GM23338 (cell line): ENCODE results near the gene MLC1. TPM values are rescaled to one million over a fixed set of nuclear protein-coding genes. Genes with fewer than 3 reads are reported as not detected.
A peak's percentile ranks its signal among the peaks of the same experiment; 100 is the strongest.

ENCODE experiments used
- ATAC-seq: fragments of 200-7000 bp; cut with Tn5 transposase; 3 replicates; pipeline ENCODE4 v1.9.1; 2020
- DNase-seq: peaks from one replicate; pipeline ENCODE4 v3.0.0-alpha.2; 2015; ENCODE audit warnings: low spot score
- H2AFZ ChIP-seq: fragments of 200-600 bp; sonication (generic); 2 replicates; pipeline ENCODE4 v1.8.0; 2016; ENCODE audit warnings: antibody characterized with exemption, mild to moderate bottlenecking, moderate library complexity
- H3F3A ChIP-seq: fragments of 200-600 bp; sonication (generic); replicated peaks from 2 replicates; pipeline ENCODE4 v1.8.0; 2017; ENCODE audit warnings: antibody characterized with exemption, mixed run types, low read depth
- H3K27ac ChIP-seq: fragments of 200-600 bp; sonication (generic); 2 replicates; pipeline ENCODE4 v1.6.1; 2016; ENCODE audit warnings: low read depth
- H3K27me3 ChIP-seq: fragments of 200-600 bp; sonication (generic); 2 replicates; pipeline ENCODE4 v1.8.0; 2016; ENCODE audit warnings: mild to moderate bottlenecking, mixed run types, moderate library complexity; ENCODE audit not compliant: insufficient read depth
- H3K36me3 ChIP-seq: fragments of 200-600 bp; sonication (generic); 2 replicates; pipeline ENCODE4 v1.8.0; 2016; ENCODE audit warnings: mild to moderate bottlenecking; ENCODE audit not compliant: insufficient read depth
- H3K4me1 ChIP-seq: fragments of 200-600 bp; sonication (generic); 2 replicates; pipeline ENCODE4 v1.8.0; 2016; ENCODE audit warnings: mild to moderate bottlenecking, moderate library complexity; ENCODE audit not compliant: insufficient read depth
- H3K4me2 ChIP-seq: fragments of 200-600 bp; sonication (generic); 2 replicates; pipeline ENCODE4 v1.7.1; 2017; ENCODE audit warnings: mixed run types
- H3K4me3 ChIP-seq: fragments of 200-600 bp; sonication (generic); 2 replicates; pipeline ENCODE4 v1.6.1; 2016; ENCODE audit warnings: mixed run types
- H3K79me2 ChIP-seq: fragments of 200-600 bp; sonication (generic); replicated peaks from 2 replicates; pipeline ENCODE4 v1.8.0; 2017; ENCODE audit warnings: mild to moderate bottlenecking; ENCODE audit not compliant: insufficient read depth
- H3K9me2 ChIP-seq: fragments of 200-600 bp; sonication (generic); 2 replicates; pipeline ENCODE4 v1.8.0; 2017; ENCODE audit not compliant: insufficient read depth
- H4K20me1 ChIP-seq: fragments of 200-600 bp; sonication (generic); replicated peaks from 2 replicates; pipeline ENCODE4 v1.8.0; 2017; ENCODE audit warnings: mild to moderate bottlenecking; ENCODE audit not compliant: insufficient read depth
- H3K27ac Mint-ChIP-seq: 2 replicates; pipeline ENCODE4 v1.8.0; 2020; ENCODE audit warnings: inconsistent platforms, mild to moderate bottlenecking, moderate library complexity, mixed read lengths
- H3K27me3 Mint-ChIP-seq: 3 replicates; pipeline ENCODE4 v1.8.0; 2022; ENCODE audit warnings: low read depth, mild to moderate bottlenecking, moderate library complexity, mixed read lengths, inconsistent platforms; ENCODE audit not compliant: insufficient read depth, poor library complexity
- H3K36me3 Mint-ChIP-seq: 3 replicates; pipeline ENCODE4 v1.8.0; 2021; ENCODE audit warnings: low read depth, mild to moderate bottlenecking, inconsistent platforms, moderate library complexity, mixed read lengths
- H3K4me1 Mint-ChIP-seq: 3 replicates; pipeline ENCODE4 v1.8.0; 2020; ENCODE audit warnings: mild to moderate bottlenecking, inconsistent platforms, mixed read lengths
- H3K4me3 Mint-ChIP-seq: 3 replicates; pipeline ENCODE4 v1.8.0; 2021; ENCODE audit warnings: moderate library complexity, mild to moderate bottlenecking, inconsistent platforms, mixed read lengths
- H3K9me3 Mint-ChIP-seq: 3 replicates; pipeline ENCODE4 v1.8.0; 2020; ENCODE audit warnings: moderate library complexity, mild to moderate bottlenecking, inconsistent platforms, mixed read lengths
- CREB1 ChIP-seq: fragments of 250-450 bp; sonication (Bioruptor Pico); IDR thresholded peaks from 2 replicates; pipeline ENCODE4 v1.5.0; 2020; ENCODE audit warnings: low read depth, mild to moderate bottlenecking, moderate library complexity
- CTCF ChIP-seq, 2 experiments: fragments of 200-600 bp in 1 of 2; sonication (generic) in 1 of 2; conservative IDR thresholded peaks; 2 replicates each; pipeline versions ENCODE4 v1.5.1 to v1.6.1; 2016 to 2017; ENCODE audit warnings: antibody characterized with exemption in 2 of 2, low read depth in 2 of 2, mild to moderate bottlenecking in 2 of 2, moderate library complexity in 1 of 2
- ETS1 ChIP-seq: IDR thresholded peaks from 2 replicates; pipeline ENCODE4 v1.6.1; 2016; ENCODE audit warnings: antibody characterized with exemption
- EZH2 ChIP-seq: fragments of 200-600 bp; sonication (generic); IDR thresholded peaks from one replicate; pipeline ENCODE4 v1.8.0; 2017; ENCODE audit warnings: antibody characterized with exemption, mild to moderate bottlenecking, low read depth; ENCODE audit not compliant: unreplicated experiment
- EZH2phosphoT487 ChIP-seq: fragments of 200-600 bp; sonication (generic); IDR thresholded peaks from one replicate; pipeline ENCODE4 v1.8.1; 2018; ENCODE audit warnings: antibody characterized with exemption; ENCODE audit not compliant: unreplicated experiment
- JUNB ChIP-seq: IDR thresholded peaks from one replicate; pipeline ENCODE4 v1.6.1; 2016; ENCODE audit warnings: antibody characterized with exemption; ENCODE audit not compliant: unreplicated experiment
- NANOG ChIP-seq: IDR thresholded peaks from 2 replicates; pipeline ENCODE4 v1.6.1; 2016; ENCODE audit warnings: antibody characterized with exemption, borderline replicate concordance
- POLR2AphosphoS5 ChIP-seq: IDR thresholded peaks from 2 replicates; pipeline ENCODE4 v1.6.1; 2016; ENCODE audit warnings: antibody characterized with exemption, low read depth
- REST ChIP-seq: IDR thresholded peaks from one replicate; pipeline ENCODE4 v1.6.1; 2018; ENCODE audit warnings: antibody characterized with exemption; ENCODE audit not compliant: unreplicated experiment
- STAT1 ChIP-seq: IDR thresholded peaks from one replicate; pipeline ENCODE4 v1.6.1; 2016; ENCODE audit warnings: antibody characterized with exemption; ENCODE audit not compliant: unreplicated experiment
- ZNF114 ChIP-seq: fragments of 250-450 bp; sonication (Bioruptor Pico); IDR thresholded peaks from 2 replicates; pipeline ENCODE4 v1.5.0; 2020; ENCODE audit warnings: mild to moderate bottlenecking, moderate library complexity
- ZNF331 ChIP-seq: fragments of 250-450 bp; sonication (Bioruptor Pico); IDR thresholded peaks from 2 replicates; pipeline ENCODE4 v1.5.0; 2020; ENCODE audit warnings: low read depth, mild to moderate bottlenecking, moderate library complexity
- ZNF462 ChIP-seq: fragments of 250-450 bp; sonication (Bioruptor Pico); IDR thresholded peaks from 2 replicates; pipeline ENCODE4 v1.5.0; 2020; ENCODE audit warnings: mild to moderate bottlenecking, moderate library complexity
- polyA plus RNA-seq: library from polyadenylated mRNA; unstranded; fragments of >200 nt; fragmentation: Nextera tagmentation; extraction: Ambion mirVana; gene quantifications from 2 replicates; pipeline ENCODE4 v1.2.1, GENCODE V29; 2016
- total RNA-seq: library from RNA; depleted of rRNA; stranded (reverse); fragments of >200 nt; shearing (Covaris generic); gene quantifications from 2 replicates; pipeline ENCODE4 v1.2.3, GENCODE V29; 2014

The MLC1 gene
- total and polyA plus RNA-seq, 2 experiments from 2014 or later, result not detected

GRCh38 chr22:50112151-50113118 is 27.2 kb upstream of the MLC1 start:
- no peaks in the 10 kb centered on the region for H3K27me3 ChIP-seq
- no peaks in the 10 kb centered on the region for H3K79me2 ChIP-seq
- no peak overlapping the region for H3K4me3 Mint-ChIP-seq
- no peaks in the 10 kb centered on the region for H4K20me1 ChIP-seq
- no peak for DNase-seq
- no peak overlapping the region for H3K27ac ChIP-seq
- no peaks in the 10 kb centered on the region for H3K36me3 Mint-ChIP-seq
- no peaks in the 10 kb centered on the region for H3K36me3 ChIP-seq
- H3K9me3 Mint-ChIP-seq, result no peaks in the 10 kb centered on the region; the same call in 2 of the 3 replicates
- peaks cover 7% of the 10 kb centered on the region for H3K4me1 Mint-ChIP-seq
- peaks cover 7% of the 10 kb centered on the region for H3K27me3 Mint-ChIP-seq
- no peaks in the 10 kb centered on the region for H3F3A ChIP-seq
- no peak overlapping the region for H2AFZ ChIP-seq
- no peak overlapping the region for H3K4me3 ChIP-seq
- no peaks in the 10 kb centered on the region for H3K4me1 ChIP-seq
- TF ChIP-seq EZH2 (no peak), ZNF462 (CRISPR knock-in tag) (no peak), REST (no peak), EZH2phosphoT487 (no peak), ZNF114 (CRISPR knock-in tag) (no peak), NANOG (no peak), CTCF (conservative IDR thresholded peaks at IDR 0.05; ENCODE audit: low read depth in 2 of 2) (no peak), STAT1 (no peak), ETS1 (no peak), POLR2AphosphoS5 (no peak), CREB1 (CRISPR knock-in tag) (no peak), JUNB (no peak), ZNF331 (CRISPR knock-in tag) (no peak)
- peak; percentile 61 for ATAC-seq
- no peaks in the 10 kb centered on the region for H3K9me2 ChIP-seq
- no peak overlapping the region for H3K27ac Mint-ChIP-seq
- no peak overlapping the region for H3K4me2 ChIP-seq
